Posterior cingulate gyrus (tissue), 11 donors: ENCODE data around the gene ZNF821.
"Not testable (repeated sequence)": the region's sequence is repeated elsewhere in the genome, so short reads cannot be mapped to it uniquely, and the experiment has no call there.

Source experiments
- DNase-seq, 10 donors: peaks; one replicate each; pipeline versions ENCODE4 v3.0.0 to v3.0.0-alpha.2; 2020 to 2021; ENCODE audit warnings: mixed read lengths in 3 of 10
- intact Hi-C: fragments of 100-400 bp; cut with DNase I; formaldehyde crosslinking; loops from one replicate; pipeline ENCODE4 v1.15.1; 2023

The ZNF821 gene

DNA sequence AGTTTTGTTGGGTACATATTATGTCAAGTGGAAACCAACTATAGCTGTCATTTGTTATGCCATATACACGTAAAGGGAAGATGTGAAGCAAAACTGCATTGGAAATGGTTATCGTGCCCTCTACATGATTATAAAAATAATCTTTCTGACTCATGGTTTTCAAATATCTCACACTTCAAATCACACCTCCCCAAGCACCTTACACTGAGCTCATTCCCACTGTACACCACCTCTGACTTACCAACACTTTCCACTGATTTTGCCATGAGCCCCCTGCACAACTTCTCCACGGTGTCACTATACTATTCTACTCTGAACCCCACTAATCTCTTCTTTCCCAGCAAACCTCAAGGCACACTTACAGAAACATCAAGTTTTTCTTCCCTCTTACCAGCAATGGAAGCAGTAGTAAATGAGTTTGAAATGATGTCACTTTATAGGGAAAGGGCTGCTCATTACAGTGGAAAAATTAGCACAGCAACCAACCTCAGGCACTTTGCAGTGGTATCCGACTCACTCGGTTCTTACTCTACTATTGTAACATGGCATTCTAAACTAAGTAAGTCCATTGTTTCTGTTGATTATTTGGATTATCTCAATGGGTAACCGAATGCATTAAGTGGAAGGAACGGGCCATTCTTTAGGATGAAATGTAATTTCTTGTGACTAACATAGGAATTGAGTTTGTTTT lies 18.7 kb downstream of the ZNF821 start:
- intact Hi-C loops, result no loop called here
- DNase-seq, result no peak

DNA sequence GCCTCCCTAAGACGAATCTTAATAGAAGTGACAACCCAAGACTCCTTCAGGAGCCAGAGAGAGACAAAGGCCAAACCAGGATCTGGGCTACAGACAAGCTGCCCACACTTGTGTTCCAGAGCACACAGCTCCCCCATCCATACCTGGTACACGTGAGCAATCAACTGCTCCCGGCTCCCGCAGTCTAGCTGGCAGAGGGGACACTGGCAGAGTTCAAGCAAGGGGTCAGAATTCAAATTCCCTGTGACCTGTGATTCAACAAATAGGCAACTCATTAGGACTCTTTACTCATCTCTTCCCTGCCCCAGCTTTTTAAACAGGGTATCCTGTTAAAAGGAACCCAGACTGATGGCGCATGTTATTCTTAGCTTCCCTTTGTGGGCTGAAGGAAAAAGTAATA lies 20.0 kb downstream of the ZNF821 start:
- no peak for DNase-seq
- intact Hi-C loops, result no loop called here

DNA sequence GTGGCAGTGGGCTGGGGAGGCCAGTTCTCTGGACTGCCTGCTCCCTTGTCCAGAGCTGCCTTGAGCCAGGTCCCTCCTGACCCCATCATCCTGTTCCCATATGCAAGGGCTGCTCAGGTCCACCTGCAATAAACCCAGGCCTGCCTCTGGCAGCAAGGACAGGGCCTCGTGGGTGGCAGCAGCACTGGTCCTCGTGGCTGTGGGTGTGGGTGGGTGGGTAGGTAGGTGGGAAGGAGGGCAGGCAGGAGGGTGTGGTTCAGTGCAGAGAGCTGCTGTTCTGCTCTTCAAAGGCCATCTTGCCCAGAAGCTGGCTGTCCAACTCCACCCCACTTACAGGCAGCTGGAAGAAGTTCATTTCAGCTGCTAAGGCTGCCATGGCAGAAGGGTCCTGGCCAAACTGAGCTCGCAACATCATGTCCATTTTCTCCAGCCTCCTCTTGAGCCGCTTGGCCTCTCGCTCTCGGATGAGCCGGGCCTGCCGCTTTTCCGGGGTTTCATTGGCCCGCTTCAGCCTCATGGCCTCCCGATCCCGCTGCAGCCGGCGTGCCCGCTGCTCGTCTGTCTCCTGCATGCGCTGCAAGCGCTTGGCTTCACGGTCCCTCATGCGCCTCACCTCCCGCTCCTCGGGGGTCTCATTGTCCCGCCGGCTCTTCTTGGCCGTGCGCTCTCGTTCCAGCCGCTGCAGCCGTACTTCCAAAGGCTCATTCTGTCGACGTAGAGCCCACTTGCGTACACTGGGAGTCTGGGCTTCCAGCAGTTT lies 24.0 kb downstream of the ZNF821 start:
- no peak for DNase-seq
- intact Hi-C loops, result no loop called here

DNA sequence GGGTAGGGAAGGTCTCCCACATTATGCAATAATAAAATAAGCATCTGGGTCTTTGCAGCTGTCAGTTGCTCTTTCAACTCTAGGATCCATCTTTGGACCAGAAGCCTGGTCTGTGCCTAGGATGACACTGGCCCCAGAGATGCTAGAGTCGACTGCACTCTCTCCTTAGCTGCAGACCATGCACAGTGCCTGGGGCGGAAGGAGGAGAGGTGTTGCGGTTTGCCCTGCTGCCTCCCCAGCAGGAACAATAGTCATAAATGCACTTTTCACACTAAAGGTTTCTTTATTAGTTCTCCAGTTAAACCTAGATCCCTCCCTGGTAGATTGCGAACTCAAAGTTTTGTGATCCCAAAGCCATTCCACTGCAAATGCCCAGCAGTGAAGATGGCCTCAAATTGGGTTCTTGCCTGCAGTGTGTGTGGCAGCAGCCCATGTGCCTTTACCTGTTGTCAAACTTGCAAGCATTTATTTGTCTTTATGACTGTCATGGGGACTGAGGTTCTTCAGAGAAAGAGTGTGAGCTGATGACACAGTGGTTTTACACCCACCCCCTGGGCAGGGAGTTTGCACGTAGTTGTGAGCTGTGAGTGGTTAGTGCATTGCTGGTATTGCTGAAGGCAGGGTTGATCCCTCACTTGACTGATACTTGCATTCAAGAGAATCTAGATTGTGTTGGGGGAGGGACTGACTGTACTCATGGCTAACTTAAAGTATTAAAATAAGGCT lies 27.9 kb downstream of the ZNF821 start:
- intact Hi-C loops, result no loop called here
- DNase-seq, result peak in 1 of 10 donors; percentile 11

DNA sequence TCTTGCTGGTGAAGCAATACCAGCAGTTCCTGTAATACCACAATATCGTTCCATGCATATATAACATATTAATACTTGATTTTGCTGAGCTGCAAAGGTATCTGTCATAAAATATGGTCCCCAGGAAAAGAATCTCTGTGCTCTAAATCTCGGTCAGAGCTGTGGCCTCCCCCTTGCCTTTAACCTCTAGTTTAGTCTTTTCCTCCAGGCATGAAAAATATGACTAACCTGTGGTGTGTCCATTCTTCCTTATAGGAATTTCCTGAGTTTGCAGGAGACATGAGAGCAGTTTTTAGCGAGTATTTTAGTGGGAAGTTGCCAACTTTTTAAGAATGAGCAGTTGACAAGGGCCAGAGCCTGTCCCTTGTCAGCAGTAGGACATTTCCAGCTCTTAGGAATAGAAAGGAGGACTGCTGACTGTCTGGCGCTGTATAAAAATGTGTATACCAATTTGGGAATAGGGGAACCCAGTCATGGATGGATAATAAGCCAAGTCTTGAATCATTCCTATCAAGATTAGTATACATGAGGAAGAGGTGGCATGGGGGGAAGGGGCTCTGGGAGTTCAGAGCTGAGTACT lies 29.5 kb downstream of the ZNF821 start:
- no peak for DNase-seq
- intact Hi-C loops, result no loop called here

DNA sequence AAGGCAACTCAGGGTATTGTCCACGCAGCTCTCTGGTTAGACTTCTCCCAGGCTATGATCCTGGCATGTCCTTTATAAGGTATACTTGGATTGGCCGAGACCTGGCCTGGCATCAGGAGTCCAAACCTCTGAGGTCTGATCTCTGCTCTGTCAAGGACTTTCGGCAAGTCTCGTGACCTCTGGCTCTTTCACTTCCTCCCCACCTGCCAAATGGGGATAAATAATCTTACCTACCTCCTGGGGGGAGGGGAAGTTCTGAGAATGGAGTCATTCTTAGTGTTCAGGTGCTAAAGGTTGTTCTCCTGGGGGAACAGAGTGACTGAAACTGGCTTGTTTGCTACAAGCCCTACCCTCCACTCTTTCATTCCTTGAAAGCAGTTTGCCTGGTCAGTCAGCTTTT lies 30.6 kb downstream of the ZNF821 start:
- intact Hi-C loops, result no loop called here
- no peak for DNase-seq

DNA sequence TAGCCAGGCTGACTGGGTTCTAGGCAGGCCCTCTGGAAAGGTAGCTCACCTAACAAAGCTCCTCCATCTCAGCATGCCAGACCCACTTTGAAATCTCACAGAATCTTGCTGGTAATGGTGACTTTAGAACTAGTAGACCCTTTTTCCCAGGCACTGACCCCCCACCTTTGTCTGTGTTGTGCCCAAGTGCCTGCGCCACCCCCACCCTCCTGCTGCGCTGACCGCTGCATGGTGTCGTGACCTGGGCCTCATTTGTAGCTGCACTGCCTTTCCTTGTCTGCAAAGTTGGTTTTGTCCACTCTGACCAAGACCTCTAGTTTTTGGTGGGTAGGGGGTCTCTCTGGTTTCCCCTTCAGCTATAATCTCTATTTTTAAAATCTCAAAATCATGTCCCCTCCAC lies 31.4 kb downstream of the ZNF821 start:
- peak in 1 of 10 donors; percentile 67 for DNase-seq
- intact Hi-C loops, result no loop called here

DNA sequence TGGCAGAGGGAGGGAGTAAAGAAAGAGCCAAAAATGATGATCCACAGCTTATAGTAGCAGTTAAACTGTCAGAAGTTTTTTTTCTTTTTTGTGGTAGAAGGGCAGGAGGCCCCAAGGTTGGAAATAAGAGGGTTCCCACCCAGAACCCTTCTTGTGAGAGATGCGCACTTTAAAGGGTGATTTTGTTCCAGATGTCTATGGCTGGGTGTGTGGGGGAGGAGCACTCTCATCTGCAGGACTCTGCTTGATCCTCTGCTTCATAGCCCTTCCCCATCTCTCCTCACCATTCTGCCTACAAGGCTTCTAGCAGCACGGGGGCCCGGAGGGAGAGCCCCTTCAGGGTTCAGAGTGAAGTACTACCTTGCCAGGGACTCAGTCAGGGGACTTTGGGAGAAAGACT lies 31.8 kb downstream of the ZNF821 start:
- intact Hi-C loops, result no loop called here
- peak in 1 of 10 donors; percentile 22 for DNase-seq

DNA sequence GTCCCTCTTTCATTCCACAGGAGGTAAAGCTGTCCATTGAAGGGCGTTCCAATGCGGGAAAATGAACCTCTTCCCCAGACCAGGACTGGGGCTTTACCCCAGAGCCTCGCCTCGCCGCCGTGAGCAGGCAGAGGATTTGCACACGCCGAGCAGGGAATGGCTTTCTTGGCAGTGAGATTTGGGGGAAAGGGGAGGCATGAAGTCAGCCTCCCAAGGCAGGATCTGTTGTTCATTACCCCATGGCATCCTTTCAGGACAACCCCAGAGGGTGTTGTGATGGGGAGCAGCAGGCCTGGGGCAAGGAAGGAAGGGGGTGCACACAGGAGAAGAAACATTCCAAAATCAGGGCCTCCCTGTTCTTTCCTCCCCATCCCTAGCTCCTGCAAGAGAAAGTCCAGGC lies 32.2 kb downstream of the ZNF821 start:
- intact Hi-C loops, result no loop called here
- no peak for DNase-seq

DNA sequence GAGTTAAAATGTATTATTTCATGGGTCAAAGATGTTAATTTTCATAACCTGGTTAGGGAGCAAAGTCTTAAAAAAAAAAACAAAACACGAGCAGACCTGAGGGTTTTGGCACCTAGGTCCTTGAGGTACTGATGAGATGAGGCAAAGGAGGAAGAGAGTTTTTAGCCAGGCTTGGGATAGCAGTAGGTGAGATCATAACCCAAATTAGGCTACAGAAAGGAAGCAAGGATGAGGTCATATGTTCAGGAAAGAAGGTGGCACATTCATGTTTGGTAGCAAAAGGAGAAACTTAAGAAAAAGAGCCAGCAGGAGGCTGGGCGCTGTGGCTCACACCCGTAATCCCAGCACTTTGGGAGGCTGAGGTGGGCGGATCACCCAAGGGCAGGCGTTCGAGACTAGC lies 35.4 kb downstream of the ZNF821 start:
- intact Hi-C loops, result loop anchor here (5.0 kb wide), 1 partner anchor 34 kb away; the partner anchor contains the start of gene ZNF821
- no peak for DNase-seq

DNA sequence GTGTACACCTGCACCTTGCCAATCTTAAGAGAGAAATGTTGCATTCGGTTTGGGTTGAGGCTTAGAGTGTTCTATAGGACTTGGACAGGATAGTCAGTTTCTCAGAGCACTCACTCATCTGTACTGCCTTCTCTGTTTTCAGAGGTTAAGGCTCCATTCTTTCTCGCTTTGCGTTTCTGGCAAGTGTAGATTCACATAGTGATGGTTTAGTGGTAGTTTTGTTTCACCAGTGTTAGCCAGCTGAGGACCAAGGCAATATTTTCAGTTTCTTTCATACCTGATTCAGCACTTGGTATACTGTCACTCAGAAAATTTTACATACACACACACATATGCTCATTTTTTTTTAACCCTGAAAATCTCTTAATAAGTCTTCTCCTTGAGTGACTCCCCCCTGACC lies 36.9 kb downstream of the ZNF821 start:
- DNase-seq, result no peak
- intact Hi-C loops, result loop anchor here (5.0 kb wide), 1 partner anchor 35 kb away; the partner anchor contains the start of gene ZNF821

DNA sequence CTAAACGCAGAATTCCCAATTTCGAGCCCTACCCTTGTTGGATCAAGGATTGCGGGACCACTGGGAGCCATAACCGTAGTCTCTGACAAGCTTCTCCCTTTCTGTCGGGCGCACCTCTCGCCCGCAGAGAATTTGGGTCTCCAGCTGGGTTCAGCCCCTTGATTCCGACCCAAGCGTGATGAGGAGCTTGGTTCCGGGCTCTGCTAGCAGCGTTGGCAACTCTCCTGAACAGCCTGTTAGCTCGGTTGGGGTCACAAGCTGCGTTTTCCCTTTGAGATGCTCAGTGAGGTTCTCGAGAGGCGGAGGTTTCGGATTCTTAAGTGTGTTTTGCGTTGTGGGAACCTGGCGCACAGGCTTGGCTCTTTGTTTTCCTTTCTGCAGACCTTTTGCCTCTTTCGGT lies 37.6 kb downstream of the ZNF821 start:
- no peak for DNase-seq
- intact Hi-C loops, result loop anchor here (5.0 kb wide), 1 partner anchor 36 kb away; the partner anchor contains the start of gene ZNF821

DNA sequence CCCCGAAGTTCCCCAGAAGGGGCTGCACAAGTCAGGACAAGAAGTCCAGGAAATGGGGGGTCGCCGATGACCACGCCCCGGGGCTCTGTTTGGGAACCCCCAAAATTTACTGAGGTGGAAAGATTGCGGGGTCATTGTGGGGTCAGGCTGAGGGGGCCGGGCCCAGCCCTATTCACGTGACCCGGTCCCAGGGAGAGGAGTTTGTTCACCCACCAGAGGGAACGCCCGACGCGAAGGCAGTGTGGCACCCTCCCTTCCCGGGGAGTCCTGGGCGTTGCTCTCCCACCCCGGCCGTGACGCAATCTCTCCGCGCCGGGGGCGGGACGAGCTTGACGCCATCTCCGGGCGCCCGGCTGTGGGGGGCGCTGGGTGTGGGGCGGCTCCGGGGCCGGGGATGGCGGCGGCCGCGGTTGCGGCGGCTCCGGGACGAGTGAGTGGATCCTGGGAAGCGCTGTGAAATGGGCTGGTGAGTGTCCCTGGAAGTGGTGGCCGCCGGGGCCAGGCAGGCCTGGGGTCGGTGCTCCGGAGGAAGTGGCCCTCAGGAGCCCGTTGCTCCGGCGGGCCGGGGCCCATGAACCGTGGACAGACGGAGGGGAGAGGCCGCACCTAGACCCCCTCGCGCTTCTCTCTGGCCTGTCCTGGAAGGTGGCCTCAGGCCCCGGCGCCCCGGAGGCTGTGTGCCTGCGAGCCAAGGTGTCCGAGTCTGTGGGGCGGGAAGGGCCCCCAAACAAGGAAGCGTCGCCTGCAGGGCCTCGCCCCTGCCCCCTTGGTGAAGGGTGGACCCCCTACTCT lies 38.1 kb downstream of the ZNF821 start, which contains the start of gene ATXN1L:
Gene ATXN1L, plus strand, starts transcription at position 338 of the 792 bp plus-strand sequence. CDS start 3,765 bp downstream, outside the sequence.
- intact Hi-C loops, result loop anchor here (2.0 to 5.0 kb wide), 2 partner anchors 36 to 37 kb away; partner anchors contain the start of genes AP1G1 and ZNF821
- peak; percentile 83 to 99 (median 88) for DNase-seq

DNA sequence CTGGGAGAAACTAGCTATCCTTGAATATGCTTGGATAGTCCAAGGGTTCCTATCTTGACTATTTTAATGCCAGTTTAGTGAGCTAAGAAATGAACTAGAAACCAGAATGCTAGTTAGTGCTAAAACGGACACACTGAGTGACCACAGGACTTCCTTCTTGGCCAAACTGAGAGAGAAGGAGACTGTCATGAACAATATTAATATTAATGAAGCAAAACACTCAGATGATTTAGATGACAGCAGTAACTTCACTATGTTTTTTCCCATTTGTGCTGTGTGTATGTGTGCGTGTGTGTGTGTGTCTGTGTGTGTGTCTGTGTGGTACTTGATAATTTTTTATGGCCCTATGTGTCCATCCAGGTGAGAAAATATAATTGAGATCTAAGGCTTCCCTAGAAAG lies 40.4 kb downstream of the ZNF821 start:
- intact Hi-C loops, result no loop called here
- no peak for DNase-seq

DNA sequence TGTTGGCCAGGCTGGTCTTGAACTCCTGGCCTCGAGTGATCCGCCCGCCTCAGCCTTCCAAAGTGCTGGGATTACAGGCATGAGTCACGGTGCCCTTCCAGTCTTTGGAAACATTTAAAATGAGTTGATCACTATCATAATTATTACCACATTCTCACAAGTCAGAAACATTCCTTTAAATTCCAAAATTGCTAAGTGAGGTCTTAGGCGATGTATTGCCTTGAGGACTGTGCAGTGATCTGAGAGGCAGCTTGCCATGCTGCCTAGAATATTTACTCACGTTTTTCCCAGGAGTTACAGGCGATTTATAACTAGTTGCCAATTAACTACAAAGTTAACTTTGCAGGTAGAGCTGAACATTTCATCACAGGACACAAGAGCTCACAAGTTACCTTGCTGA lies 43.9 kb downstream of the ZNF821 start:
- intact Hi-C loops, result no loop called here
- DNase-seq, result no peak

DNA sequence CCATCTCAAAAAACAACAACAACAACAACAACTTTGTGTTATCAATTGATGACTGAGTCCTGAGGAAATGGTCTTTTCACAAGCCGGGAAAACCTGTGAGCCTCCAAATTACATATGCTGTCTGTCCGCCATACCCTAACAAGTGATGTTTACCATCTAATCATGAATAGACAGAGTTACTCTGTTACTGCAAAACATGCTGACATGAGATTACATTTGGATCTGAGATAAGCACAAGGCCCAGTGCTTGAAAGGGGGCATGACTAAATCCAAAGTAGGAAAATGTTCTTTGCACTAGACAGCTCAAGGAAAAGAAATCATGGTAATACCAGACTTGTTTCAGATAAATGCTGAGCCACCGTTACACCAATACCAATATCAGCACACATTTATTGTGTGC lies 46.8 kb downstream of the ZNF821 start:
- intact Hi-C loops, result no loop called here
- DNase-seq, result no peak

DNA sequence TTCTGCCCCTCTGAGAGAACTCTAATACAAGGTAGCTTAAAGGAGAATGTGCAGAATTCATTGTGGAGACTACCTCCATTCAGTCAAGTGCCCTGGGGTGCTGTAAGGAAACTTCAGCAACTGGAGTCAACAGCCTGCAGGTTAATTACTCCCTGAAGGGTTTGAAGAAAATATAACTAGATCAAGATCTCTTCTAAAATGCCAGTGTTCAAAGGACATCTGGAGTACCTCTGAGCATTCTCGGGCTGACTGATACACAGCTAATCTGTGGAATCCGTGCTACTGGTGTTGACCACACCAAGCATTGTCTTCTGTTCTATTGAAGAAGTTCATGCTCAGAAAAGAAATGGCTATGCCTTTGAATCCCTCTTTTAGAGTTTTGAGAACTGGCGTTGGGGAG lies 49.7 kb downstream of the ZNF821 start:
- intact Hi-C loops, result no loop called here
- DNase-seq, result no peak

DNA sequence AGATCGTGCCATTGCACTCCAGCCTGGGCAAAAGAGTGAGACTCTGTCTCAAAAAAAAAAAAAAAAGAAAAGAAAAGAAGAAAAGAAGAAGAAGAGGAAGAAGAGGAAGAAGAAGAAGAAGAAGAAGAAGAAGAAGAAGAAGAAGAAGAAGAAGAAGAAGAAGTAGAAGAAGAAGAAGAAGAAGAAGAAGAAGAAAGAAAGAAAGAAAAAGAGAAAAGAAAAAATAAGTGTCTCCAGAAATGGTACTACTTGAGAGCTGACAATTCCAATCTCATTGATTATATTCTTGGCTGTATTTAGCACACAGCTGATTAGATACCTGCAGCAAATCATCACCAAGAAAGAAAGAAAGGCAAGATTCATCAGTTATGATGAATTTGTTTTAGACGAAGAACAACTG lies 51.9 kb downstream of the ZNF821 start:
- intact Hi-C loops, DNase-seq: not testable (repeated sequence)

DNA sequence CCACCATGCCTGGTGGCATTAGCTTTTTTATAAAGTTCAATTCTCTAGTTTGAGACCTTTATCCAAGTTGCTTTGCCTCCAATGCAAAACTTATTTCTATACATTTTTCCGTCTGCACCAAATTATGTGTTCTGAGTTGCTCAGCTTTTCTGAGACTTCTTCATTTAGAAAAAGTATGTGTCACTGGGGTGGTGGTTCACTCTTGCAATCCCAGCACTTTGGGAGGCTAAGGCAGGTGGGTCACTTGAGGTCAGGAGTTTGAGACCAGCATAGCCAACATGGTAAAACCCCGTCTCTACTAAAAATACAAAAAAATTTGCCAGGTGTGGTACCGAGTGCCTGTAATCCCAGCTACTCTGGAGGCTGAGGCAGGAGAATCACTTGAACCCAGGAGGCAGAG lies 52.3 kb downstream of the ZNF821 start:
- DNase-seq, intact Hi-C loops: not testable (repeated sequence)

DNA sequence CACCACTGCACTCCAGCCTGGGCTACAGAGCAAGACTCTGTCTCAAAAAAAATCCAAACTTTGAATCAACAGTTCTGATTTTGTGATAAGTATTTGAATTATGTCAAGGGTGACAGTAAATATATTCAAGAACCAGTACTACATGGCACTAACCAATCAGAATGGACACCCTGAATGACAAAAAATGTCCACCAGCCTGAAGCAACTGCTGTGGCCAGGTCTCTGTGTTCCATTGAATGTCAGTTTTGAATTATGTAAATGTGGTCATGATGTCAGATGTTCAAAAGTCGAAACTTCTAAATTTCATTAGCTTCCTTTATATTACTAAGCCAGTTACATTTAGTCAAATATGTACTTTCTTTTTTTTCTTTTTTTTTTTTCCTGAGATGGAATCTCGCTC lies 53.6 kb downstream of the ZNF821 start:
- intact Hi-C loops, result no loop called here
- no peak for DNase-seq
